NAMALWA (cell line): ENCODE data around the gene DIDO1.

ENCODE experiments used
- DNase-seq: peaks from one replicate; pipeline ENCODE4 v3.0.0-alpha.2; 2015; ENCODE audit warnings: low spot score

DIDO1 gene

GRCh38 chr20:62852841-62853240, 73.5 kb downstream of the DIDO1 start:
- DNase-seq, result no peak

DNA sequence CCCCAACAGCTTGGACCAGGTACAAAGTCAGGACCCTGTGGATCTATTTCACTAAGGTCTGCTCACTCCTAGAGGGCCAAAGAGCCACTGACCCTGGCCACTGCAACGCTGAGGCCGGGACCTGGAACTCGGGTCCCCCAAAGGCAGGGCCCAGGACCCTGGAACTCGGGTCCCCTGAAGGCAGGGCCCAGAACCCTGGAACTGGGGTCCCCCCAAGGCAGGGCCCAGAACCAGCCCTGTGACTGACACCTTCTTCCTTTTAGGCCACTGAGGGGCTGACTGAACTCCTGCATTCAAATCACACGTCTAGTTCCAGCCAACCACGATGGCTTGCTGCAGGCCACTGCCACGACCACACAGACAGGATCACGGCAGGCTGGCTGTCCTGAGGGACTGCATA, 74.1 kb downstream of the DIDO1 start:
- DNase-seq, result no peak

GRCh38 chr20:62850333-62850974, 75.9 kb downstream of the DIDO1 start:
- DNase-seq, result no peak

DNA sequence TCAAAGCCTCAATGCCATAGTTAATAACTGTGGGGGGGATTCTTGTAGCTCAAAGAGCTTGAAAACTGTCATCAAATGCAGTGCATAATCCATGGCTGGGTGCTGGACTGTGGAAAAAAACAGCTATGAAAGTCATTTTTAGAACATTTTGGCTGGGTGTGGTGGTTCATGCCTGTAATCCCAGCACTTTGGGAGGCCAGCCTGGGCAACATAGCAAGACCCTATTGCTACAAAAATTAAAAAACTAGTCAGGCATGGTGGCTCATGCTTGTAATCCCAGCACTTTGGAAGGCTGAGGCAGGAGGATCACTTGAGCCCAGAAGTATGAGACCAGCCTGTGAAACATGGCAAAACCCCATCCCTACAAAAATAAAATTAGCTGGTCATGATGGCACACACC, 76.9 kb downstream of the DIDO1 start:
- DNase-seq, result no peak

- DNase-seq, result peak; percentile 51
Observed at GRCh38 chr20:62848917-62849316, 77.4 kb downstream of the DIDO1 start.

DNA sequence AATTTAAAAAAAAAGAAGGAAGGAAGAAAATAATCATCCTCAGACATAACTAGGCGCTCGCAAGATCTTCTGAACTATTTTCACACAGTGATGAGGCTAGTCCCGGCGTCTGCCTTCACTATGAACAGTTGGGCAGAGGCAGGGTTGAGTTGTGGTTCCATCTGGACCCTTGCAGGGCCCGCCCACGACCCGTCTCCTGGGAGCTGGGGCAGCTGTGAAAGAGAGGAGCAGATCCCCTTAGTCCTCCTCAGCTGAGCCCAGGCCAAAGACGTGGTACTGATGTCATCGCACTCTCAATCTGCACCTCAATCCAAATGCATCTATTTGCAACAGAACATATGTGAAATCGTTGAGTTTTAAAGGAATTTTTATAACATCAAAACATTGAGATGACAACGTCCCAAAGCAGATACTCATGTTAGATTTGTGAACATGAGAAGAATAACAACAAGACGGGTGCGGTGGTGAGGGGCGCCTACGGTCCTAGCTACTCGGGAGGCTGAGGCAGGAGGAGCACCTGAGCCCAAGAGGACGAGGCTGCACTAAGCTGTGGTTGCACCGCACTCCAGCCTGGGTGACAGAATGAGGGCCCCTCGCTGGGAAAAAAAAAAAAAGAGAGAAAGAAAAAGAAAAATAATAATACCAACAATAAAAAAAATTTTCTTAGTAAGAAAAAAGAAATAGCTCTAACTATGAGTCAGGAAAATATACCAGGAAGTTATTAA, 80.0 kb downstream of the DIDO1 start:
- DNase-seq, result no peak

DNA sequence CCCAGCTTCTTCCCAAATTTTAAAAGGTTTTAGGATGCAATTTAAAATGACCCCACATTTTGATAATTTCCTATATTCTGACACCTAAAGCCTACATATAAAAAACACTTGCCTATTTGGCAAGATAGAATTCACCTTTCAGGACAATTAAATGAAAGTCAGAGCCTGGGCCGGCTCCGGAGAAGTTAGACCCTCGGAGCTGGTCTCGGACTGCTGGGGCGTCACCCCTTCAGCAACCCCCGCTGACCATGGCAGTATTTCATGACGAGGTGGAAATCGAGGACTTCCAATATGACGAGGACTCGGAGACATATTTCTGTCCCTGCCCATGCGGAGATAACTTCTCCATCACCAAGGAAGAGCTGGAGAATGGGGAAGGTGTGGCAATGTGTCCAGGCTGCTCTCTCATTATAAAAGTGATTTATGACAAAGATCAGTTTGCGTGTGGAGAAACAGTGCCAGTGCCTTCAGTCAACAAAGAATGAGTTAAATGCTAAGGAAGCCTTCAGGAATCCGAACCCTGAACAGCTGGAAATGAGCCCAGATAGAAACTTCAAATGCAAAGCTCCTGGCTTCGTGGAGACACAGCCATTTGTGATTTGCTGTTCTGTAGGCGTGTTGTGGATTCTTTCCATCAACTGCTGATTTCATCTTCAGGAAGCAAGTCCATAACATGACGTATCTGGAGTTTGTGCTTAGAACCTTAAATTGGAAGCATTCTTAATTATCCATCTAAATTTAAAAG, 80.7 kb downstream of the DIDO1 start:
- no peak for DNase-seq

GRCh38 chr20:62844182-62844581, 82.1 kb downstream of the DIDO1 start:
- no peak for DNase-seq

- DNase-seq, result no peak
Observed at GRCh38 chr20:62843656-62844055, 82.6 kb downstream of the DIDO1 start.

DNA sequence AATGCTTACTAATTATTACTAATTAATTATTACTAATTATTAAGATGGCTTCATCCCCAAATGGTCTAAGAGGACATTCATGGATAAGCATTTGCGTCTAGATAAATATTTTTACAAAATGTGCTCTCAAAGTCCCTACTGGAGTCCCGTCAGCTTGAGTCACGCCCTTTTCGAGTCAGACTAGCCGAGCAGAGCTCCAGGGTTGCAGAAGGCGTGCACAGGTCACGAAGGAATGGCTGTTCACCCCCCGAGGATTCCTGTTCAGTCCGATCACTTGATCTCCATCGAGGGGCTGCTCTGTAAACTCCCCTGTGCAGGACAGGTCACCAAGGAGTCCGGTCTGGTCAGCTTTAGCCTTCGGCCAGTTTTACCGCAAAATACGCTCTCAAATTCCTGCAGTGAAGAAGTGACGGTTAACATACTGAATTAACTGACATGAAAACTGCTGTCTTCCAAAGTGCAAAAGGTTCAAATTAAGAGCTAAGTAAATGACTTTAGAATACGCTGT, 84.5 kb downstream of the DIDO1 start:
- DNase-seq, result no peak

GRCh38 chr20:62840244-62841197, 85.8 kb downstream of the DIDO1 start:
- DNase-seq, result no peak

GRCh38 chr20:62839816-62840215, 86.5 kb downstream of the DIDO1 start:
- DNase-seq, result no peak

DNA sequence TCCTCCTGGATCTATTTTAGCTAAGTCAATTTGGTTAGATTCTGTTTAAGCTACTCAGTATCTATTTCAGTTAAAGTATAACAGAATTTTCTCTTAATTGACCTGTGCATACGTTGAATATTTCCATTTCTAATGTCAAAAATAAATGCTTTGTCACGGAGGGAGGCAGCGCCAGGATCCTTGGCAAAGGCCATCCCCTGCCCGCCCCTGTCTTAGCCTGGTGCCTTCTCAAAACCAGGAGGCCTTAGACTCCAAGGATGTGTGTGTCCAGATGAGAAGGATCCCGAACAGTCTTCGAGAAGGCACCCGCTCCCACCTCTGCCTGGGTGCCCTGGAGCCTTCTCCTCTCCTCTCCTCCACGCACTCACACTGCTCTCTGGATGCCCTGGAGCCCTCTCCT, 87.0 kb downstream of the DIDO1 start:
- DNase-seq, result no peak

DNA sequence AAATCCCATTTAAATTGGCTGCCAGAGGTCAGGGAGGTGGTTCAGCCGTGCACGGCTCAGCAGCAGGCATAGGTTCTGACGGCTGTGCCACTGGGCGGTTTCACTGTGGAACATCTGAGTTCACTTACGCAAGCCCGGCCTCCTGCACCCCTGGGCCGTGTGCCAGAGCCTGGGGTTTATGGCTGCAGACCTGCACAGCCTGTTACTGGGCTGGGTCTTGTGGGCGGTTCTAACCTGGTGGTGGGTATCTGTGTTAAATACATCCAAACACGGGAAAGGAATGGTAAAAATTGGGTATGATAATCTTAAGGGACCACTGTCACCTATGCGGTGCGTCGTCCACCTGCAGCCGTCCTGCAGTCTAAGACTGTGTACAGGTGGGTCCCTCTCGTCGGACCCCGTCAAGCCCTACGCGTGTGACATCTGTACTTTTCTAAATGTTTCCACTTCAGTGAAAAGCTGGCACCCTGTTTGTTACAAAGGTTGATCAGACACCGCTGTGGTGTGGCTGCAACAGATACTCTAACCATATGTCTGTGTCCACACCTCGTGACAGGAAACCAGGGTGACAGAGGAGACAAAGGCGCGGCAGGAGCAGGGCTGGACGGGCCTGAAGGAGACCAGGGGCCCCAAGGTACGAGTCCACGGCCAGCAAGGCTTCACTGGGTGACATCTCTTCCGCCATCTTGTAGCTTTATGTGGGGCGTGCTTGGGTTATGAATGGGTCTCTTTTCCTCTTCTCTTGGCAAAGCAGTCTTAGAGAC, 88.0 kb downstream of the DIDO1 start:
- DNase-seq, result peak; percentile 95

DNA sequence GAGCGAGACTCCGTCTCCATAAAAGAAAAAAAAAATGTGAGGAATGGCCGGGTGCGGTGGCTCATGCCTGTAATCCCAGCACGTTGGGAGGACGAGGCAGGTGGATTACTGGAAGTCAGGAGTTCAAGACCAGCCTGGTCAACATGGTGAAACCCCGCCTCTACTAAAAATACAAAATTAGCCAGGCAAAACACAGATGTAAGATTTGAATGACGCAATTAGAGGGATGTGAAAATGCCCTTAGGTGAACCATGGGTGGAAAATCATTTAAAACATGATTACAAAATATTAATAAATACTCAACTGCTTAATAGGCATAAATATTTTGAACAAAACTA, 88.5 kb downstream of the DIDO1 start:
- DNase-seq, result no peak

- no peak for DNase-seq
Observed at GRCh38 chr20:62836967-62837490, 89.3 kb downstream of the DIDO1 start.

DNA sequence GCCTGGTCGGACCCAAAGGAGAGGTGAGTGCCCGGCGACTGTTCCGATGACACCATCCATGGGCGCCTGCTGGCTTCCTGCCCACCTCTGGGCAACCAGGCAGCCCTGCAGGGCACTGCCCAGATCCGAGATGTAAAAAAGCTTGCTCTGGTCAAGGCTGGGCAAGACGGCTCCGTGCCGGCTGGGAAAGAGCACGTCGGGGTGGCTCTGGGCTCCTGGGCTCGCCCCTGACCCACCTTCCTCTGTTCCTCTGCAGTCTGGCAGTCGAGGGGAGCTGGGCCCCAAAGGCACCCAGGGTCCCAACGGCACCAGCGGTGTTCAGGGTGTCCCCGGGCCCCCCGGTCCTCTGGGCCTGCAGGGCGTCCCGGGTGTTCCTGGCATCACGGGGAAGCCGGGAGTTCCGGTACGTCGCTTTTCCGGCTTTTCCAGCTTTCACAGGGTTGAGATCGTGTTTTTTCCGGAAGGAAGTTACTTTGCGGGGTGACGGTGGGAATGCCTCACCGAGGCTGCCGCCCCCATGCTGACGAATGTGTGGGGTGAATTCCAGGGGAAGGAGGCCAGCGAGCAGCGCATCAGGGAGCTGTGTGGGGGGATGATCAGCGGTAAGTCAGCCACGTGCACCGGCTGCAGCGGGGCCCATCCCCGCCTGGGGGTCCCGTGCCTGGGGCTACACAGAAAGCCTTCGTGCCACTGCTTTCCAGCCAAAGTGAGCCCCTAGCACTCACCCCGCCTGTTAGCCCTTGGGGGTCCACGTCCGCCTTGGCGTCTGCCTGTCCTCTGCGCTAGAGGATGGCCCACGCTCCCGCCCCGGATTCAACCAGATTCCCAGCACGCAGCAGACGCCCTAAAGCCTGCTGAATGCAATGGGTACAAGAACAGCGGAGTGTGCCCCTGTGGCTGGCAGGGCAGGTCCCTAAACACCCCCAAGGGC, 90.1 kb downstream of the DIDO1 start:
- DNase-seq, result no peak

- DNase-seq, result no peak
Observed at GRCh38 chr20:62834967-62835730, 91.2 kb downstream of the DIDO1 start.

- DNase-seq, result peak; percentile 86
Observed at GRCh38 chr20:62832951-62833391, 93.3 kb downstream of the DIDO1 start.
